ENCODE results near the gene RSF1.
A peak's percentile ranks its signal among the peaks of the same experiment; 100 is the strongest.
"Not testable (repeated sequence)": the region's sequence is repeated elsewhere in the genome, so short reads cannot be mapped to it uniquely, and the experiment has no call there.

The RSF1 gene

DNA sequence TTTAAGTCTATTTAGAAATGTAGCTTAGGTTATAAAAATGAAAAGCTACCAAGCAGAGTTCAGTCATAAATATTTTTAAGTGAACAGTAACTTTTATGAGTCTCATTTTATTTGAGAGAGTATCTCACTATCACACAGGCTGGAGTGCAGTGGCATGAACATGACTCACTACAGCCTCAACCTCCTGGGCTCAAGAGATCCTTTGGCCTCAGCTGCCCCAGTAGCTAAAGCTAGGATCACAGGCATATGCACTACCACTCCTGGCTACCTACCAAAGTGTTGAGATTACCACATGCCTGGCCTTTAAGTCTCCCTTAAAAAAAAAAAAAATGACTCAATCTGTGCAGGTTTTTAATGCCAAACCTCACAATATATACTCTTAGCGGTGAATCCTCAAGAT lies 148.3 kb downstream of the RSF1 start:
- DNase-seq: no peak

DNA sequence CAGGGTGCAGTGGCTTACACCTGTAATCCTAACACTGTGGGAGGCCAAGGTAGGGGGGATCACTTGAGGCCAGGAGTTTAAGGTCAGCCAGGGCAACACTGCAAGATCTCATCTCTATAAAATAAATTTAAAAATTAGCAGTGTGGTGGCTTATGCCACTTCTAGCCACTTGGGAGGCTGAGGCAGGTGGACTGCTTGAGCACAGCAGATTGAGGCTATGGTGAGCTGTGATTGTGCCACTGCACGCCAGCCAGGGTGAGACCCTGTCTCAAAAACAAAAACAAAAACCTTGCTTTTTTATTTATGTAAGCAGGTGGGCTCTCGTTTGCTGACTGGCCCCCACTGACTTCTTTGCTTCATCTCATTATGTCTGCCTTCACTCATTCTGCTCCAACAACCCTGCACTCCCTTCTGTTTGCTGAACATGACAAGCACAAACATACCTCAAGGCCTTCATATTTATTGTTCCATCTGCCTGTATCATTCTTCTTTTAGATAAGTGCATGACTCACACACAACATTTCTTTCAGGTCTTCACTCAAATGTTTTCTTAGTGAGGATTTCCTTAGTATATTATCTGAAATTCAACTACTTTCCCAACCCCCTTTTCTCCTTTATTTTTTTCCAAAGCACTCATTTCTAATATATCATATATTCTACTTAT lies 150.5 kb downstream of the RSF1 start:
- peak; percentile 24 for DNase-seq

DNA sequence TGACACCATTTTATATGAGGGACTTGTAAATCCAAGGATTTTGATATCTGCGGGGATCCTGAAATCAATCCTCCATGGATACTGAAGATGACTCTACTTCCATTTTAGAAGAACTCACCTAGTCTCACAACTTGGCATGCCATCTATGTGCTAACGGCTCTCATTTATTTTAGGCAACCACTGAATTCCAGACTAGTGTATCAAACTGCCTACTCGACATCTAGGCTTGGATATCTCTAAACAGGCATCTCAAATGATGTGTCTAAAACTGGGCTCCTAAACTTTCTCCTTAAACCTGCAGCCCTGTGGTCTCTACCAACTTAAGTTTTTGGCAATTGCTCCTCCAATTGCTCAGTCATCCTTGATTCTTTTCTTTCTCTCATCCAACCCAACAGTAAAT lies 151.8 kb downstream of the RSF1 start:
- no peak for DNase-seq

DNA sequence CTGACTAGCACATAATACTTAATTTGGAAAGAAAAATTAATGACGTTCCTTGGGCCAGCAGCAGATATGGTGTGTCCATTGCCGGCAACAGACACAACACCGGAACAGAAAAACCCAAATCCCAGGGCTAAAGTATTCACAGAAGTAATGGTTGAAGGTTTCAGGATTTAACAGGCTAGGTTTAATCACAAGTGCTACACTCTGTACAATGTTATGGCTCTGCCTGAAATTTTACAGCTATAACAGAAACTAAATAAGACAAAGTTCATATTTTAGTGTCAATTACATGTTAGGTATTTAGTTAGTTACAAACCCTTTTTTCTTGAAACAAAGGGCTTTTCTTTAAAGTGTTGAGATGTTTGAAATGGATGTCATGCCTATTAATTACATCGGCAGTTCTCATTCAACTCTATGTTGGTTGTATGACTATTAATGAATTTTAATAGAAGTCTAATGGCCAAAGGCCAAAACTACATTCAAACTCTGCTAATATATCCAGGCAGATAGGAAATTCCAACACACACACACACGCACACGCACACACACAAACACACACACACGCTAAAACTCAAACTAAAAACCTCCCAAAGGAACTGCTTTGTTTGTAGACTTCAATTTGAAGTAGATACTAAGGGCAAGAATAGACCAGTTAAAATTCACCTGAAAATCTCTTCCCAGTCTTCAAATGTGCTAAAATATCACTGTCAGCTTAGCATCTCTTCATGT lies 155.1 kb downstream of the RSF1 start:
- no peak for DNase-seq

DNA sequence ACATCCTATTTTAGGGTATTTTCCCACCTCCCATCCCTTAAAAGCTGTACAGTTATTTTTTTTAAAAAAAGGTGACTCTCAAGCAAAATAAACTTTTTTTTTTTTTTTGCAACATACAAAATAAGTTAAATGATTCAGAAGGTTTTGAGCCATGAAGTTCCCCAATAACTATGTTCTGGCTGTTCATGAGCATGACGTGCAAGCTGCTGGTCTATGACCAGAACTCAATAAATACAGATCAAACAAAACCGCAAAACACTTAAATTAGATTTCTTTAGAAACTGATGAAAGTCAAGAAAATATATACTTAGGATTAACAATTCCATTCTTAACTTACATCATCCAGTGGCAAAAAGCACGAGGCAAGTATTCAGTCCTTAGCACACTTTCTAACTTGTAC lies 158.9 kb downstream of the RSF1 start:
- no peak for DNase-seq

DNA sequence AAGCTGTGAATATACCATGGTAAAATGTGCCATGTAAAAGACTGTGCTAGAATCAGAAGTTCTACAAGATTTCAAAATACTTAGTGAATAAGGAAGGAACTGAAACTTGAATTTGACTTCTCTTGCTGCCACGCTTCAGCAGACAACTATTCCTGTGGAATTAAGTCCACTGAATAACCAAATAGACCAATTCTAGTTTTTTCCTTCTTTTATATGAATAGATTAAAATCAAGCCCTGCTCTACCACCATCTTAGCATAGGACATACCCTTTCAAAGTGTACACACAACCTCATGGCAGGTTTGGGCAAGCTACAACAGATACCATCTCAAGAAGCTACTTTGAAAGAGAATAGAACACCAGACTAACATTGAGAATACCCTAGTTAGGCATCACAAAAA lies 159.6 kb downstream of the RSF1 start:
- no peak for DNase-seq

DNA sequence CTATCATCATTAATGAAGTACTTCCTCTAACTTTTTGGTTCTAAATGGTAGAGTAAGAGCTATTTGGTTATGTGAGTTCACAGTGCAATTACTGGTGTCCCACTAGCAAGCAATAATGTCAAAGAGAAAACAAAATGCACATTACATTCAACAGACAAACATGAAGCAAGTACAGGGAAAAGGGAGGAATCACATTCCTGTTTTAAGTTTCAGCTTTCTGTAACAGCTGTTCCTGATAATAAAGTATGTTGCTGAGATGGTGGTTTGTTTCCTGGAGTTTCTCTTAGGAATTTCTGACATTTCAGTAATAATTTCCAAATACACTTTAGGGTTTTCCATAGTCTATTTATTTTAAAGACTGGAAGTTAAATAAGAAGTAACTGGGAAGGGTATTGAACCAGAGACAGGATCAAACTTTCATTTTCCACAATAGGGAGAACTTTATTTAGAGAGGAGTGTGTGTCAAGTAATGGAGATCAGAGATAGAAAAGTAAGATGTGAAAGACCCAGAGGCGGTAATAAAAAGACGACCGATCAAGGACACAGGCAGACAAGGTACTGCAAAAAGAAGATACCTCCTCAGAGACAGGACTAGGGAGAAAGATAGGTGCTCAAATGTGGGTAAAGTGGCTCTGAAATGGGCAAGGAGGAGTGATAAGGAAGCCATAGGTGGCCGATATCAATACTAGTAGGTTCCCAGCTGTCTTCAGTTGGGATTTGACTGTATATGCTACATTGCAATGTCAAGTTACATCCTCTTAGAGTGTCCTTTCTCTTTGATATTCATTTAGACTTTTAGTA lies 162.1 kb downstream of the RSF1 start:
- DNase-seq: no peak

DNA sequence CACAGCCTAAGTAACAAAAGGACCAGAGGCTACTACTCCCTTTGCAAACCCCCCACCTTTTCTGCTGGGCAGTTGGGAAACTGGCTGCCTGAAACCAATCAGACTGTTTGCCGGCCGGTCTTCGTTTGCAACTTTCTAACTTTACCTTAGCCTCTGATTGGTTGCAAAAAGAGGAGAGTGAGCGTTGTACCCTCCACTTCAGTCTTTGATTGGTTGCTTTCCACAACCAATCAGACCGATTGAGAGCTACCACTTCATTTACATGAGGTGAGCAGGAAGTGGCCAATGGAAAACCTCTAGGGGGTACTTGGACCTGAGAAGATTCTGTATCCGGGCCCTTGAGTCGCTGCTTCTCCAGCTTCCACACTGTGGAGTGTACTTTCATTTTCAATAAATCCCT lies 164.2 kb downstream of the RSF1 start:
- DNase-seq: no peak

DNA sequence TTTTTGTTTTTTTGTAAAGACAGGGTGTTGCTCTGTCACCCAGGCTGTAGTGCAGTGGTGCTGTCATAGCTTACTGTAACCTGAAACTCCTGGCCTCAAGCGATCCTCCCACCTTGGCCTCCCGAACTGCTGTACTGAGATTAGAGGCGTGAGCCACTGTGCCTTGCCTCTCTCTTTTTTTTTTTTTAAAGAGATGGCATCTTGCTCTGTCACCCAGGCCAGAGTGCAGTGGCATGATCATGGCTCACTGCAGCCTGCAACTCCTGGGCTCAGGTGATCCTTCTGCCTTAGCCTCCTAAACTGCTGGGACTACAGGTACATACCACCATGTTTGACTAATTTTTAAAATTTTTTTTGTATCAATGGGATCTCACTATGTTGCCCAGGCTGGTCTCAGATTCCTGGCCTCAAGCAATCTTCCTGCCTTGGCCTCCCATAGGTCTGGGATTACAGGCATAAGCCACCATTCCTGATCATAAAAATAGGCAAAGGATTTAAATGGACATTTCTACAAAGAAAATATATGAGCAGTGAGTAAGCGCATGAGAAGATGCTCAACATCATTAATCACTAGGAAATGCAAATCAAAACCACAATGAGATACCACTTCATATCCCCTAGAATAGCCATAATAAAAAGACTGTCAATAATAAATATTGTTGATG lies 165.6 kb downstream of the RSF1 start:
- no peak for DNase-seq

DNA sequence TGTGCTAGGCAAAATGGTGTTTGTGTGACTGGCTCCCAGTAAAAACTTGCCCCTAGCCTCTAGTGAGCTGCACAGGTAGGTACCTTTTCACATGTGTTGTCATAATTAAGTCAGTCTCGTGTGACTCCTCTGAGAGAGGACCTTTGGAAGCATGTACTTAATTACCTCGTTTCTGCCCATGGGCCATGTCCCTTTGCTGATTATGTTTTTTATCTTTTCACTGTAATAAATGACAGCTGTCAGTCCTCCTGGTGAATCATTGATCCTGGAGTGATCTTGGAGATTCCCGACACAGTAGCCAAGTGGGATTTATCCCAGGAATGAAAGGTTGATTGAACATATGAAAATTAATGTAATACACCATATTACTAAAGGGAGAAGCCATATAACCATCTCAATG lies 170.4 kb downstream of the RSF1 start:
- no peak for DNase-seq

DNA sequence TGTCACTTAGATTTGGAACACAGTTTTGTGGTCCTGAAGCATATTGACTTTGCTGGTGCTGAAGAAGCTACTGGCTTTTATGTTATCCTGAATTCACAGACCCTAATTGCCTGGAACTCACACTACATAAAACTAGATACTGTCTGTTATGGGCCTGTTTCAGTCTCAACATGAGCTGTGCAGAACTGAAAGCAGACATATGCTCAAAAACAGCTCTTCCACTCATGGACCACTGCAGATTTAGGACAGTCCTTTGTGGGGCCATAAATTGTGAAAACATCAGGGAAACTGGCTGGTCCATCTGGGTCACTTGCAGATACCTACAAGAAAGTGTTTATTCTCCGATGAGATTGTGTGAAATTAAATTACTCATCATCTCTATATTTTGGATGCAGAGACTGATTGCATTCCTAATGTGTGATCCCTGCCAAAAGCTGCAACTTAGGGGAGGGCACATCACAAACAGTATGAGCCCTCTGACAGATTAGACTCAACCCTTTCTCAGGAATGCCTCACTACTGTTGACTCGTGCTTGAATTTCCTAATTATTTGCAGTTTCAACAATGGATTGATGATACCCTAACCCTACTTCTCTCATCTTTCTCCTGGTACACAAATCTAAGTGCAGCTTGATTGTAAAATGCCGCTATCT lies 172.7 kb downstream of the RSF1 start:
- DNase-seq: no peak

DNA sequence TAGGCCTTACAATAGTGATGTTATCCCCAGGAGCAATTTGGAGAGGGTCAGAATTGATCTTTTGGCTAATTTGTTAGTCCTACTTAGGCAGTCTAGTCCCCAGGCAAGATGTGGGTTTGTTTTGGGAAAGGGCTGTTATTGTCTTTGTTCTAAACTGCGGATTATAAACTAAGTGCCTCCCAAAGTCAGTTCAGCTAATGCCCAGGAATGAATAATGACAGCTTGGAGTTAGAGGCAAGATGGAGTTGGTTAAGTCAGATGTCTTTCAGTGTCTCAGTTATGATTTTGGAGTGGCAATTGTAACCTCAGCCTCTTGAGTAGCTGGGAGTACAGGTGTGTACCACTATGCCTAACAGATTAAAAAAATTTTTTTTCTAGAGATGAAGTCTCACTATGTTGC lies 175.6 kb downstream of the RSF1 start:
- no peak for DNase-seq

DNA sequence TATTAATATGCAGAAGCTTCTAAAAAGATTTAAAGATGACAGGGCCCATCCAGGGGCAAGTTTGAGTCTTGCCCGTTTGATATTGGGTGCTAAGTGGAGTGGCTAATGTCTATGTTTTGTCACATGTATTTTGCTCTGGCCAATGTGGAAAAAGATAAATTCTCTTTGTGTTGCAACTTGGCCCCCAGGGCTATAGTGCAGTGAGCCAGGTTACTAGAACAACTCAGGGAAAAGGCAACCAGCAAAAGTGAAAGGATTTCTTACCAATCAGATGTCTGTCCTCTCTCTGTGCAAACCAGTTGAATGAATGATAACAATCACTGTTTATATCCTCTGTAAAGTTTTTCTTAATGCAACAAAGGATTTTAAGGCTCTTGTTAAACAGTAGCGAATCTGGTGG lies 178.3 kb downstream of the RSF1 start:
- DNase-seq: no peak

DNA sequence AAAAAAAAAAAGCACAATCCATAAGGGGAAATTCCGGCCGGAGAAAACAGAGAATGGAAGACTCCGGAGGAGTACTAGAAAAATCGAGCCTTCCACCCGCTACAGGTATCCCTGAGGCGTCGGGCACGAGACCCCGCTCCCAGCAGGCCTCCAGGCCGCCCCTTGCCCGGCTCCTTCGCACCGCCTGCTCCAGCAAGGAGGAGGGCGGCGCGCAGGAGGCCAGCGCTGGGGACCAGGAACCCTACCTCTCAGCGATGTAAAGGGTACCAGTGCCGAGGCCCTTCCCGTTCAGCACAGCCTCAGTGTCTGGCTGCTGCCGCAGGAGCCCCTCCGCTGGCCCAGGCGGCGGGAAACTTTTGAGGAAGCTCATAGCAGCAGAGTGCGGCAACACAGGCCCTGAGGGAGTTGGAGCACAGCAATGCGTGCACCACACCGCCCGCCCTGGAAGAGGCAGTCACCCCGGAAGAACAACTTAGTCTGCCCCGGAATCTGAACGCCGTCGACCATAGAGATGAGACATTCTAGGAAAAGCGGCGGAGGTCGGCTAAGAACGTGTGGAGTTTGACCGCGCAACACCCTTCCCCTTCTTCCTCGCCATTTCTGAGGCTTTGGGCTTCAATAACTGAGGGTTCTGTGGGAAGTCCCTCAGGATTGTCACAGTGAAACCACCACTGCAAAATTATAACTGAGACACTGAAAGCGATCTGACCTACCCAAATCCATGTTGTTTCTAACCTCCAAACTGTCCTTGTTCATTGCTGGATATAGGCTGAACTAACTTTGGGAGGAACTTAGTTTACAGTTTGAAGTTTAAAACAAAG lies 183.0 kb downstream of the RSF1 start, which contains the start of gene CLNS1A:
CLNS1A (minus strand) TSS at position 450 of the 821 bp plus-strand sequence; CDS start at position 370, 80 bp downstream.
- DNase-seq: peak; percentile 98

DNA sequence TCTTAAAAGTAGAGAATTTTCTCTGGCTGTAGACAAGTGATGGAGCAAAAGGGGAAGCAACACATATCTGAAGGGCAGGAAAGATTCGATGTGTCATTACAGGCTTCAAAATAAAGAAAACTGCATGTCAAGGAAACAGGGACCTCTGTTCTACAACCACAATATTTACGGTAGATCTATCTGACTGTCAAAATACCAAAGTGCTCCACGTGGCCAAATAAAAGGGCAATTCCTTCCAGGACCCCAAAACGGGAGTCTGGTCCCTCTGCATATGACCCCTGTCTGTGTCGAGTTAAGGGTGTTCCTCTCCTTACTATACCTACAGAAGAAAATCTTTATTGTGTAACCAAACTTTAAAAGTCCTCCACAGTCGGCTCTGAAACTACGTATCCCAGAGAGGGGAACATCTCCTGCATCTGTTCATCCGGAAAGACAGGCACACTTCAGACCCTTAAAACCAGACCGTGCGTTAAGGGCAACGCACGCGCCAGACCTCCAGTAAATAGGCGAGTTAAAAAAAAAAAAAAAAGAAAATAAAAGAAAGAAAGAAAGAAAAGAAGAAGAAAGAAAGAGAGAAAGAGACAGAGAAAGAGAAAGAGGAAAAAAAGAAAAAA lies 183.7 kb downstream of the RSF1 start:
- peak; percentile 14 for DNase-seq

DNA sequence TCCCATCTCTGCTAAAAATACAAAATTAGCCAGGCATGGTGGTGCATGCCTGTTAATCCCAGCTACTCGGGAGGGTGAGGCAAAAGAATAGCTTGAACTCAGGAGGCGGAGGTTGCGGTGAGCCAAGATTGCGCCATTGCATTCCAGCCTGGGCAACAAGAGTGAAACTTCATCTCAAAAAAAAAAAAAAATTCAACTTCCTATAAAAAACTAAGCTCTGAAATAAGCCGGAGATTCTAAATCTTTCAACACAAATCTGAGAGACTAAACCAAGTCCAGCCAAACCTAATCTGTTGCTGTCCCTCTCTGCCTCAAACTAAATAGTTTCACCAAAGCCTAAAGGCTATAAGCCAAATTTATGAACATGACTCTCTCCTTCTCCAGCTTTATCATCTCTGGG lies 186.6 kb downstream of the RSF1 start:
- not testable (repeated sequence) for DNase-seq

DNA sequence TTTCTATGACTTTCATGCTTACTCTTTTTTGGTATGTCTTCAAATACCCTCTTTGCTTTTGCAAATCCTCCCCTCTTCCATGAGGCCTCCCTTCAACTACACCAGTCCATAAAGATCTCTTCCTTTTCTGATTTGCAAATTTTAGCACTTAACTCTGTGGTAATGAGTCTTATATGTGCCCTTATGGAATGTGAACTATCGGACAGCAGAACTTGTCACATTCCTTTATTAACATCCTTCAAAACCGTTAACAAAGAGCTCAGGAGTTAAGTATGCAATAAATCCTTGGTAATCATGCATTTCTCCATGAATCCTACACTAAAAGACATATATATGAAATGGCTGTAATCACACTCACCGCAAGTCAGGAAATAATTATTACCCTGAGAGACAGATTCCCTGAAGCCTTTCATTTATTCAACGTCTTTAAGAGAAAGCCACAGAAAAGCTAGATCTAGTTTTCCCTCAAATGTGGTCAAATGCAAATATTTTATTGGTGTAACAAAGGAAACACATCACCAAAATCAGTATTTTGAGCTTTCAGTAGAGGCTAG lies 190.3 kb downstream of the RSF1 start:
- no peak for DNase-seq

DNA sequence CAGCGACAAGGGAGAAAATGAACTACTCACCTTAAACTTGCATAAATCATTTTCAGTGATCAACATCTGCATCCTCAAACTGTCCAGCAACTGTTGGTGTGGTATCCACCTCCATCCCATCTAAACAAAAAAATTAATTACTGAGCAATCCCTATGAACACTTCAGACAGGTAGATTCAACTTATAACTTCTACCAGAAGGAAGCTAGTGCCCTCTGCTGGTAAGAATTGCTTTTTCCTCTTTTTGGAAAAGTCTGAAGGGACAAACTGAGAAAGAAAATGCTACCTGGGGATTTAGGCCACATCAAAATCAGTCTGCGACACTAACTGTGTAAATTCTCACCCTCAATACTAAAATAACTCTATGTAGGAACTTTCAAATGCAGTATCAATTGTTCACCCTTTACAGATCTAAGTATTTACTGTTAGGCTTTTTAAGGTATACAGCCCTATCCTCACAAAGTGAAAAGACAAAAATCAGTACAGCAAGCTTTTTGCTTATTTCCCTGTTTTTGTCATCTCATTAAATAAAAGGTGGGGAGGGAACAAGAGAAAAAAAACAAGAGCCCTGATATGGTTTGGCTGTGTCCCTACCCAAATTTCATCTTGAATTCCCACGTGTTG lies 200.8 kb downstream of the RSF1 start:
- DNase-seq: peak; percentile 80

DNA sequence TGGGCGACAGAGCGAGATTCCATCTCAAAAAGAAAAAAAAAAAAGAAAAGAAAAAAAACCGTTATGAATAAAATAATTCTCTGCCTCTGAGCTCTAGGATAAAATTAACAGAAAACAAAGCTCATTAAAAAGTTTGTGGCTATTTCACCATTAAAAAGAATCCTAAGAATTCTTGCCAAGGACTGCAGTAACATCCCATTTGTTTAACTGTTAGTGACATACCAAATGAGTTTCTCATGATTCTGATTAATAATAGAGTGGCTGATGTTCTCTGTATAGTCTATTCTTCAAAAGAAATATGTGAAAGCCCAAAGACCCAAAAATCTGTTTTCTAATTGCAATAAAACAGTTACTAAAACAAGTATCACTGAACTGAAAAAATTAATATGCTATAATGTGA lies 202.6 kb downstream of the RSF1 start:
- no peak for DNase-seq

DNA sequence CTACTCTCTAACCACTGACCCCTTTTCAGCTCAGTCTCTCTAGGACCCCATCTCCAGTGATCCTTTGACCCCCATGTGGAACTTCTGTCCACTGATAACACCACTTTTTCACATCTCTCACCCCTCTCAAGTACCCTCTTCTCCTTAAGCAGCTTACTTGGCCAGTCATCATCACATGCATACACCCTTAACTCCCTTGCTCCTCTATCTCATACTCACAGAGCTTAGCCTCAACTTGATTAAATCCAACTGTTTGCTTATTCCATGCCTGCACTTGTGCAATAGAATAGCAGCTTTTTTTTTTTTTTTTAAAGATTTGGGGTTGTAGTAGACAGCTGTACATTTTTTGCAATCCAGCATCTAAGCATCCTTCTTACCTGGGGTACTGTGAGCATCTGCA lies 208.6 kb downstream of the RSF1 start:
- no peak for DNase-seq

Data from NCI-H69 (cell line).